Inferior parietal cortex (tissue), 1 donor: ENCODE results near the gene HAO2.

Source experiments
- DNase-seq: peaks from one replicate; pipeline ENCODE4 v3.0.0-alpha.2; 2016; ENCODE audit errors: extremely low spot score

HAO2 gene

GRCh38 chr1:119438761-119439160 is 70.2 kb downstream of the HAO2 start:
- no peak for DNase-seq

GRCh38 chr1:119440721-119441307 is 72.2 kb downstream of the HAO2 start:
- no peak for DNase-seq

GRCh38 chr1:119442756-119443155 is 74.2 kb downstream of the HAO2 start:
- DNase-seq = no peak
